GM12873 (cell line): ENCODE results near the gene SCRT2.

Source experiments
- CTCF ChIP-seq: IDR thresholded peaks from 2 replicates; pipeline ENCODE4 v1.5.1; 2012; ENCODE audit warnings: low read depth, mild to moderate bottlenecking, moderate library complexity, low read length, control low read depth; ENCODE audit not compliant: insufficient read depth; ENCODE audit errors: missing control alignments

The SCRT2 gene

GRCh38 chr20:707451-708110, 32.0 kb upstream of the SCRT2 start:
- TF ChIP-seq CTCF = no peak

- no peak for TF ChIP-seq CTCF
Observed at GRCh38 chr20:706366-706885, 30.8 kb upstream of the SCRT2 start.

GRCh38 chr20:704726-705125, 29.1 kb upstream of the SCRT2 start:
- TF ChIP-seq CTCF = no peak

- TF ChIP-seq CTCF = no peak
Observed at GRCh38 chr20:703426-703825, 27.8 kb upstream of the SCRT2 start.

GRCh38 chr20:703006-703405, 27.4 kb upstream of the SCRT2 start:
- no peak for TF ChIP-seq CTCF

GRCh38 chr20:701401-702129, 26.0 kb upstream of the SCRT2 start:
- no peak for TF ChIP-seq CTCF

GRCh38 chr20:699811-700338, 24.3 kb upstream of the SCRT2 start:
- TF ChIP-seq CTCF = no peak
